Stimulated activated CD4-positive, alpha-beta T cell treated with anti-CD3 and anti-CD28 coated beads, Interleukin-1b, Interleukin-23, amount 100 ng/mL, for 1 hour (primary cell): ENCODE results near the gene NABP1.

Experiments
- DNase-seq, 2 donors: peaks; one replicate each; pipeline ENCODE4 v3.0.0-alpha.2; 2020; ENCODE audit warnings: low read depth in 2 of 2

NABP1 gene

GRCh38 chr2:191707542-191707941 lies 29.6 kb downstream of the NABP1 start:
- no peak for DNase-seq

- DNase-seq, result no peak
Observed at GRCh38 chr2:191710411-191710900, 32.5 kb downstream of the NABP1 start.

- no peak for DNase-seq
Observed at GRCh38 chr2:191711621-191712020, 33.7 kb downstream of the NABP1 start.

- no peak for DNase-seq
Observed at GRCh38 chr2:191713837-191714236, 35.9 kb downstream of the NABP1 start.

- no peak for DNase-seq
Observed at GRCh38 chr2:191714925-191715324, 37.0 kb downstream of the NABP1 start.

- DNase-seq, result no peak
Observed at GRCh38 chr2:191715471-191715870, 37.5 kb downstream of the NABP1 start.

GRCh38 chr2:191719261-191719660 lies 41.3 kb downstream of the NABP1 start:
- no peak for DNase-seq

GRCh38 chr2:191719938-191720337 lies 42.0 kb downstream of the NABP1 start:
- no peak for DNase-seq

- no peak for DNase-seq
Observed at GRCh38 chr2:191721331-191721730, 43.4 kb downstream of the NABP1 start.

- no peak for DNase-seq
Observed at GRCh38 chr2:191724015-191724414, 46.1 kb downstream of the NABP1 start.

GRCh38 chr2:191728750-191729624 lies 51.1 kb downstream of the NABP1 start:
- no peak for DNase-seq

GRCh38 chr2:191730263-191730662 lies 52.3 kb downstream of the NABP1 start:
- no peak for DNase-seq
